Activated CD4-positive, alpha-beta T cell treated with anti-CD3 and anti-CD28 coated beads for 24 hours (primary cell): ENCODE data around the gene KAT7.
"Not testable (repeated sequence)": the region's sequence is repeated elsewhere in the genome, so short reads cannot be mapped to it uniquely, and the experiment has no call there.

Experiments used
- DNase-seq, 2 donors: peaks; one replicate each; pipeline ENCODE4 v3.0.0-alpha.2; 2020; ENCODE audit warnings: low read depth in 2 of 2

Gene KAT7

GRCh38 chr17:49809056-49809455, 20.6 kb downstream of the KAT7 start:
- DNase-seq, result no peak

GRCh38 chr17:49814781-49815529, 26.5 kb downstream of the KAT7 start:
- no peak for DNase-seq

- no peak for DNase-seq
Measured at GRCh38 chr17:49815761-49816281, 27.3 kb downstream of the KAT7 start.

- peak in 1 of 2 donors; percentile 16 for DNase-seq
Measured at GRCh38 chr17:49817993-49818392, 29.5 kb downstream of the KAT7 start.

- DNase-seq, result no peak
Measured at GRCh38 chr17:49819138-49819537, 30.7 kb downstream of the KAT7 start.

GRCh38 chr17:49819651-49820050, 31.2 kb downstream of the KAT7 start:
- no peak for DNase-seq

GRCh38 chr17:49820773-49821172, 32.3 kb downstream of the KAT7 start:
- no peak for DNase-seq

- no peak for DNase-seq
Measured at GRCh38 chr17:49821466-49821865, 33.0 kb downstream of the KAT7 start.

- no peak for DNase-seq
Measured at GRCh38 chr17:49821916-49822315, 33.4 kb downstream of the KAT7 start.

- no peak for DNase-seq
Measured at GRCh38 chr17:49822829-49823228, 34.3 kb downstream of the KAT7 start.

GRCh38 chr17:49823614-49824013, 35.1 kb downstream of the KAT7 start:
- DNase-seq, result no peak

GRCh38 chr17:49825645-49826044, 37.2 kb downstream of the KAT7 start:
- DNase-seq, result no peak

GRCh38 chr17:49828325-49828724, 39.8 kb downstream of the KAT7 start:
- not testable (repeated sequence) for DNase-seq

GRCh38 chr17:49829026-49829425, 40.5 kb downstream of the KAT7 start:
- no peak for DNase-seq

- no peak for DNase-seq
Measured at GRCh38 chr17:49830605-49831004, 42.1 kb downstream of the KAT7 start.

GRCh38 chr17:49832840-49833599, 44.5 kb downstream of the KAT7 start:
- no peak for DNase-seq

GRCh38 chr17:49834118-49834743, 45.8 kb downstream of the KAT7 start:
- DNase-seq, result no peak

- DNase-seq, result no peak
Measured at GRCh38 chr17:49835472-49835871, 47.0 kb downstream of the KAT7 start.

GRCh38 chr17:49836111-49837030, 47.9 kb downstream of the KAT7 start:
- no peak for DNase-seq

- no peak for DNase-seq
Measured at GRCh38 chr17:49839455-49839854, 51.0 kb downstream of the KAT7 start.

GRCh38 chr17:49841548-49841947, 53.1 kb downstream of the KAT7 start:
- no peak for DNase-seq
